Osteocyte (in vitro differentiated cells): ENCODE results near the gene EYA2. TPM values are rescaled to one million over a fixed set of nuclear protein-coding genes. Genes with fewer than 3 reads are reported as not detected.

ENCODE experiments used
- DNase-seq: peaks from one replicate; pipeline ENCODE4 v3.0.0; 2021; ENCODE audit warnings: mixed read lengths; ENCODE audit not compliant: unreplicated experiment; ENCODE audit errors: extremely low spot score
- H3K27ac Mint-ChIP-seq: one replicate; pipeline ENCODE4 v1.8.0; 2021; ENCODE audit warnings: mild to moderate bottlenecking, mixed read lengths; ENCODE audit not compliant: unreplicated experiment
- H3K27me3 Mint-ChIP-seq: one replicate; pipeline ENCODE4 v1.8.0; 2021; ENCODE audit warnings: mixed read lengths; ENCODE audit not compliant: unreplicated experiment
- H3K36me3 Mint-ChIP-seq: one replicate; pipeline ENCODE4 v1.8.0; 2021; ENCODE audit warnings: mixed read lengths; ENCODE audit not compliant: unreplicated experiment
- H3K4me1 Mint-ChIP-seq: one replicate; pipeline ENCODE4 v1.8.0; 2021; ENCODE audit warnings: mixed read lengths; ENCODE audit not compliant: unreplicated experiment
- H3K4me3 Mint-ChIP-seq: one replicate; pipeline ENCODE4 v1.8.0; 2021; ENCODE audit warnings: mild to moderate bottlenecking, moderate library complexity, mixed read lengths; ENCODE audit not compliant: unreplicated experiment
- H3K9me3 Mint-ChIP-seq: one replicate; pipeline ENCODE4 v1.8.0; 2021; ENCODE audit warnings: mixed read lengths; ENCODE audit not compliant: unreplicated experiment
- CTCF ChIP-seq: fragments of 200-600 bp; sonication (generic); IDR thresholded peaks from 2 replicates; pipeline ENCODE4 v1.5.0; 2021; ENCODE audit warnings: antibody characterized with exemption, mild to moderate bottlenecking, moderate library complexity
- total RNA-seq: library from RNA; stranded (reverse); gene quantifications from 2 replicates; pipeline ENCODE4 v1.2.1, GENCODE V29; 2021

EYA2 gene
- total RNA-seq, 1 donor from 2014 or later: not detected

GRCh38 chr20:47227576-47227975 is 332.9 kb downstream of the EYA2 start:
- Mint-ChIP-seq H3K36me3 (peaks cover 52% of the 10 kb centered on the region), H3K27ac (peak overlapping the region; percentile 44), H3K9me3 (no peaks in the 10 kb centered on the region)

GRCh38 chr20:47228654-47229053 is 334.0 kb downstream of the EYA2 start:
- no peak for DNase-seq
- no peaks in the 10 kb centered on the region for H3K27me3 Mint-ChIP-seq
- H3K4me3 Mint-ChIP-seq: no peak overlapping the region
- H3K36me3 Mint-ChIP-seq: peaks cover 53% of the 10 kb centered on the region
- peaks cover 21% of the 10 kb centered on the region for H3K4me1 Mint-ChIP-seq
- no peaks in the 10 kb centered on the region for H3K9me3 Mint-ChIP-seq
- no peak for TF ChIP-seq CTCF
- H3K27ac Mint-ChIP-seq: no peak overlapping the region

More at GRCh38 chr20:47227576-47227975, 332.9 kb downstream of the EYA2 start:
- Mint-ChIP-seq H3K4me1 (peaks cover 18% of the 10 kb centered on the region), H3K27me3 (no peaks in the 10 kb centered on the region), H3K4me3 (no peak overlapping the region)
- no peak for DNase-seq
- TF ChIP-seq CTCF: no peak

GRCh38 chr20:47230811-47231256 is 336.2 kb downstream of the EYA2 start:
- DNase-seq: no peak
- H3K4me3 Mint-ChIP-seq: no peak overlapping the region
- peaks cover 54% of the 10 kb centered on the region for H3K36me3 Mint-ChIP-seq
- H3K9me3 Mint-ChIP-seq: no peaks in the 10 kb centered on the region
- no peaks in the 10 kb centered on the region for H3K27me3 Mint-ChIP-seq
- H3K27ac Mint-ChIP-seq: peak overlapping the region; percentile 75
- H3K4me1 Mint-ChIP-seq: peaks cover 21% of the 10 kb centered on the region
- no peak for TF ChIP-seq CTCF

- Mint-ChIP-seq H3K27me3 (no peaks in the 10 kb centered on the region), H3K4me1 (peaks cover 21% of the 10 kb centered on the region), H3K9me3 (no peaks in the 10 kb centered on the region), H3K27ac (peak overlapping the region; percentile 75), H3K4me3 (no peak overlapping the region), H3K36me3 (peaks cover 55% of the 10 kb centered on the region)
- peak; percentile 16 for TF ChIP-seq CTCF
- no peak for DNase-seq
These were observed 336.9 kb downstream of the EYA2 start for GRCh38 chr20:47231382-47232039.

GRCh38 chr20:47232518-47232917 is 337.9 kb downstream of the EYA2 start:
- no peak for TF ChIP-seq CTCF
- Mint-ChIP-seq H3K4me1 (peaks cover 21% of the 10 kb centered on the region), H3K36me3 (peaks cover 63% of the 10 kb centered on the region), H3K27ac (peak overlapping the region; percentile 74), H3K9me3 (no peaks in the 10 kb centered on the region), H3K4me3 (no peak overlapping the region), H3K27me3 (no peaks in the 10 kb centered on the region)
- DNase-seq: no peak
